BE2C (cell line): Measurements from ENCODE around the gene MYO1C.

Experiments used
- DNase-seq: peaks from one replicate; pipeline ENCODE4 v3.0.0-alpha.2; 2020
- H3K27me3 ChIP-seq: fragments of 250-450 bp; sonication (Bioruptor Pico); 2 replicates; pipeline ENCODE4 v1.5.1; 2020; ENCODE audit warnings: mild to moderate bottlenecking
- H3K36me3 ChIP-seq: fragments of 250-450 bp; sonication (Bioruptor Pico); 2 replicates; pipeline ENCODE4 v1.5.1; 2020; ENCODE audit warnings: mild to moderate bottlenecking
- H3K4me1 ChIP-seq: fragments of 250-450 bp; sonication (Bioruptor Pico); 2 replicates; pipeline ENCODE4 v1.5.1; 2020
- H3K4me3 ChIP-seq: 2 replicates; pipeline ENCODE4 v1.5.1; 2011; ENCODE audit warnings: low read depth, low read length
- H3K9me3 ChIP-seq: fragments of 250-450 bp; sonication (Bioruptor Pico); 2 replicates; pipeline ENCODE4 v1.5.1; 2020
- CTCF ChIP-seq: IDR thresholded peaks from 2 replicates; pipeline ENCODE4 v1.5.1; 2012; ENCODE audit warnings: mild to moderate bottlenecking, low read depth, low read length

MYO1C gene

GRCh38 chr17:1518410-1518809 is 25.9 kb upstream of the MYO1C start:
- no peak for DNase-seq
- Histone ChIP-seq H3K27me3 (no peaks in the 10 kb centered on the region), H3K4me3 (no peak overlapping the region), H3K9me3 (no peaks in the 10 kb centered on the region), H3K4me1 (no peaks in the 10 kb centered on the region), H3K36me3 (no peaks in the 10 kb centered on the region)
- TF ChIP-seq CTCF: no peak

- Histone ChIP-seq H3K4me1 (no peaks in the 10 kb centered on the region), H3K27me3 (no peaks in the 10 kb centered on the region), H3K4me3 (peak within 1 kb of the TSS; percentile 77), H3K36me3 (no peaks in the 10 kb centered on the region), H3K9me3 (no peaks in the 10 kb centered on the region)
- peak; percentile 92 for DNase-seq
- TF ChIP-seq CTCF: no peak
These were observed 24.1 kb upstream of the MYO1C start, which contains the start of gene INPP5K for GRCh38 chr17:1516388-1517161. Gene INPP5K, minus strand, starts transcription at chr17:1516612. Its CDS starts 113 bp downstream, at chr17:1516499.

GRCh38 chr17:1515640-1516387 is 23.3 kb upstream of the MYO1C start:
- peak; percentile 32 for DNase-seq
- no peaks in the 10 kb centered on the region for H3K9me3 ChIP-seq
- TF ChIP-seq CTCF: peak; percentile 52

GRCh38 chr17:1512351-1512750 is 19.9 kb upstream of the MYO1C start:
- H3K4me3 ChIP-seq: no peak overlapping the region
- no peaks in the 10 kb centered on the region for H3K9me3 ChIP-seq
- no peaks in the 10 kb centered on the region for H3K36me3 ChIP-seq
- no peak for DNase-seq
- H3K4me1 ChIP-seq: no peaks in the 10 kb centered on the region
- no peaks in the 10 kb centered on the region for H3K27me3 ChIP-seq
- no peak for TF ChIP-seq CTCF

More at GRCh38 chr17:1515640-1516387, 23.3 kb upstream of the MYO1C start:
- Histone ChIP-seq H3K27me3 (no peaks in the 10 kb centered on the region), H3K4me1 (no peaks in the 10 kb centered on the region), H3K4me3 (peak overlapping the region; percentile 77), H3K36me3 (no peaks in the 10 kb centered on the region)

GRCh38 chr17:1511756-1512321 is 19.4 kb upstream of the MYO1C start:
- Histone ChIP-seq H3K9me3 (no peaks in the 10 kb centered on the region), H3K4me3 (no peak overlapping the region), H3K36me3 (no peaks in the 10 kb centered on the region), H3K27me3 (no peaks in the 10 kb centered on the region), H3K4me1 (no peaks in the 10 kb centered on the region)
- TF ChIP-seq CTCF: no peak
- DNase-seq: no peak

GRCh38 chr17:1511290-1511689 is 18.8 kb upstream of the MYO1C start:
- TF ChIP-seq CTCF: no peak
- H3K4me1 ChIP-seq: no peaks in the 10 kb centered on the region
- no peaks in the 10 kb centered on the region for H3K27me3 ChIP-seq
- no peak for DNase-seq
- H3K9me3 ChIP-seq: no peaks in the 10 kb centered on the region
- H3K36me3 ChIP-seq: no peaks in the 10 kb centered on the region
- no peak overlapping the region for H3K4me3 ChIP-seq
